Measurements from ENCODE around the gene CST7.

The CST7 gene

GRCh38 chr20:25005661-25006060, 56.6 kb downstream of the CST7 start:
- DNase-seq: no peak

GRCh38 chr20:25006431-25007167, 57.5 kb downstream of the CST7 start:
- no peak for DNase-seq

- DNase-seq: no peak
Measured at GRCh38 chr20:25007491-25008305, 58.6 kb downstream of the CST7 start.

GRCh38 chr20:25008388-25009217, 59.5 kb downstream of the CST7 start:
- no peak for DNase-seq
